Upper lobe of left lung (tissue), 6 donors: ENCODE data around the gene HS6ST2. TPM values are rescaled to one million over a fixed set of nuclear protein-coding genes. Genes with fewer than 3 reads are reported as not detected.
A peak's percentile ranks its signal among the peaks of the same experiment; 100 is the strongest.
"Not testable (repeated sequence)": the region's sequence is repeated elsewhere in the genome, so short reads cannot be mapped to it uniquely, and the experiment has no call there.

Experiments used
- ATAC-seq, 2 donors: fragments of 200-7000 bp; cut with Tn5 transposase; one replicate each; pipeline ENCODE4 v1.9.1; 2022; ENCODE audit warnings: mild to moderate bottlenecking in 2 of 2, moderate library complexity in 2 of 2; ENCODE audit not compliant: low FRiP score in 2 of 2
- DNase-seq, 2 donors: peaks; one replicate each; pipeline ENCODE4 v3.0.0-alpha.2; 2019 to 2020
- H3K27ac ChIP-seq, 4 donors: fragments of 200-600 bp; sonication (generic); one replicate each; pipeline ENCODE4 v1.5.1; 2016 to 2019
- H3K27me3 ChIP-seq, 4 donors: fragments of 200-600 bp; sonication (generic); one replicate each; pipeline ENCODE4 v1.5.1; 2017 to 2019
- H3K36me3 ChIP-seq, 4 donors: fragments of 200-600 bp; sonication (generic); one replicate each; pipeline ENCODE4 v1.5.1; 2016 to 2019
- H3K4me1 ChIP-seq, 4 donors: fragments of 200-600 bp; sonication (generic); one replicate each; pipeline ENCODE4 v1.5.1; 2018 to 2019
- H3K4me3 ChIP-seq, 4 donors: fragments of 200-600 bp; sonication (generic); one replicate each; pipeline ENCODE4 v1.5.1; 2017 to 2019; ENCODE audit warnings: mild to moderate bottlenecking in 2 of 4, moderate library complexity in 1 of 4
- H3K9me3 ChIP-seq, 4 donors: fragments of 200-600 bp; sonication (generic); one replicate each; pipeline ENCODE4 v1.5.1; 2018 to 2019
- EP300 ChIP-seq, 4 donors: sonication (generic); formaldehyde crosslinking; IDR thresholded peaks; one replicate each; pipeline ENCODE4 v1.5.1; 2017; ENCODE audit warnings: antibody characterized with exemption in 4 of 4, control low read depth in 2 of 4
- POLR2A ChIP-seq, 4 donors: fragments of 450-650 bp; IDR thresholded peaks; one replicate each; pipeline ENCODE4 v1.5.1; 2016 to 2017; ENCODE audit warnings: antibody characterized with exemption in 4 of 4, mild to moderate bottlenecking in 2 of 4
- POLR2AphosphoS5 ChIP-seq, 2 donors: sonication (generic); formaldehyde crosslinking; IDR thresholded peaks; one replicate each; pipeline ENCODE4 v1.5.1; 2017; ENCODE audit warnings: antibody characterized with exemption in 2 of 2
- WGBS, 2 donors: methylation state at CpG; one replicate each; pipeline ENCODE4 v1.1.5; 2017 to 2018; 5-methylcytosine and 5-hydroxymethylcytosine counted together
- total RNA-seq, 6 donors: library from RNA; depleted of rRNA in 4 of 6; stranded (reverse); fragments of >200 nt in 4 of 6; gene quantifications; one replicate each; pipeline versions ENCODE4 v1.1.0 to v1.2.1, GENCODE V29; 2016 to 2021
- TF ChIP-seq, protein P1 (sequence below), 6 experiments: fragments of 450-650 bp in 4 of 6; fragments of 200-600 bp in 2 of 6; sonication (generic) in 2 of 6; IDR thresholded peaks; one replicate each; pipeline ENCODE4 v1.5.1; 2016 to 2019; ENCODE audit warnings: antibody characterized with exemption in 6 of 6
- donor health status: DM: no; HTN: no; CAD: no; lungs with moderate emphysema.
- donor health status: DM: no; HTN: yes; CAD: no; lungs with severe emphysema.

The HS6ST2 gene
- total RNA-seq, 6 donors from 2014 or later: 0.30 to 2.5 (median 1.2) TPM

- no peaks in the 10 kb centered on the region for H3K27me3 ChIP-seq
- no peaks in the 10 kb centered on the region for H3K4me1 ChIP-seq
- no peaks in the 10 kb centered on the region for H3K9me3 ChIP-seq
- no peak overlapping the region for H3K4me3 ChIP-seq
- H3K36me3 ChIP-seq: no peaks in the 10 kb centered on the region
- WGBS, 2 donors: 26 to 27% methylated on average over 4 of the region's 4 CpGs
- DNase-seq (no peak), ATAC-seq (no peak)
- H3K27ac ChIP-seq: no peak overlapping the region
- TF ChIP-seq EP300 (IDR thresholded peaks at IDR 0.05) (no peak), POLR2A (IDR thresholded peaks at IDR 0.05) (no peak), POLR2AphosphoS5 (IDR thresholded peaks at IDR 0.05) (no peak)
- TF ChIP-seq, protein P1, sequence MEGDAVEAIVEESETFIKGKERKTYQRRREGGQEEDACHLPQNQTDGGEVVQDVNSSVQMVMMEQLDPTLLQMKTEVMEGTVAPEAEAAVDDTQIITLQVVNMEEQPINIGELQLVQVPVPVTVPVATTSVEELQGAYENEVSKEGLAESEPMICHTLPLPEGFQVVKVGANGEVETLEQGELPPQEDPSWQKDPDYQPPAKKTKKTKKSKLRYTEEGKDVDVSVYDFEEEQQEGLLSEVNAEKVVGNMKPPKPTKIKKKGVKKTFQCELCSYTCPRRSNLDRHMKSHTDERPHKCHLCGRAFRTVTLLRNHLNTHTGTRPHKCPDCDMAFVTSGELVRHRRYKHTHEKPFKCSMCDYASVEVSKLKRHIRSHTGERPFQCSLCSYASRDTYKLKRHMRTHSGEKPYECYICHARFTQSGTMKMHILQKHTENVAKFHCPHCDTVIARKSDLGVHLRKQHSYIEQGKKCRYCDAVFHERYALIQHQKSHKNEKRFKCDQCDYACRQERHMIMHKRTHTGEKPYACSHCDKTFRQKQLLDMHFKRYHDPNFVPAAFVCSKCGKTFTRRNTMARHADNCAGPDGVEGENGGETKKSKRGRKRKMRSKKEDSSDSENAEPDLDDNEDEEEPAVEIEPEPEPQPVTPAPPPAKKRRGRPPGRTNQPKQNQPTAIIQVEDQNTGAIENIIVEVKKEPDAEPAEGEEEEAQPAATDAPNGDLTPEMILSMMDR (IDR thresholded peaks at IDR 0.05): peak in 1 of 6 experiments; percentile 4
Observed at GRCh38 chrX:132948648-132949260, 9.7 kb downstream of the HS6ST2 start.

- ATAC-seq, H3K9me3 ChIP-seq, H3K4me3 ChIP-seq, H3K27ac ChIP-seq, H3K36me3 ChIP-seq, H3K4me1 ChIP-seq, H3K27me3 ChIP-seq, DNase-seq: not testable (repeated sequence)
- WGBS, 2 donors: 92 to 100% methylated on average over 3 to 4 of the region's 4 CpGs
Observed at GRCh38 chrX:132945055-132945599, 13.3 kb downstream of the HS6ST2 start.

DNA sequence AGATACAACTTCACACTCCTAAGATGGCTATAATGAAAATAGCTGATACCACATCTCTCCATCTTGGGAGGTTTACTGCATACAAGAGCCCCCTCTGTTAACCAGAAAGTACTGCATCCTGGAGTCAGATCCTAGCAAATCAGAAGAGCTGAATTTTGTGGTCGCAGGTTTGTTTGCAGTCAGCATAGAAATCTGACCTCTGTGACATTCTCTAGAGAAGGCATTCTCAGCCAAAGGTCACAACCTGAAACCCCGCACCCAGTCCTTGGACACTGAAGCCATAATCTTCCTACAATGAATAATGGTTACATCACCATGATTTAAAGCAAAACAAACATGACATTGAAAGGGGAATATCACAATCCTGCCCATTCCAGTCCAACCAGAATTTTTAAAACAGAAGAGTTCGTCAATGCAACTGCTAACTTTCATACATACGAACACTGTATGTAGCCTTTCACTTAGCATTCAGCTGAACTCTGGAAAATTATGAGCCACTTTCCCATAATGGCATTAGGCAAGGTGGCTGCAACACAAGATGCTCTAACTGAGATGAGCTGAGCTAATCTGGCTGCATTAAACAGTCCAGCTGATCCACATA is 17.6 kb downstream of the HS6ST2 start:
- no peaks in the 10 kb centered on the region for H3K9me3 ChIP-seq
- ATAC-seq (no peak), DNase-seq (no peak)
- WGBS, 2 donors: 43 to 60% methylated on average over 4 of the region's 4 CpGs
- H3K27me3 ChIP-seq: no peaks in the 10 kb centered on the region
- TF ChIP-seq POLR2A (IDR thresholded peaks at IDR 0.05) (no peak), EP300 (IDR thresholded peaks at IDR 0.05) (no peak), POLR2AphosphoS5 (IDR thresholded peaks at IDR 0.05) (no peak)
- H3K4me1 ChIP-seq: no peaks in the 10 kb centered on the region
- H3K27ac ChIP-seq: no peak overlapping the region
- H3K4me3 ChIP-seq: no peak overlapping the region
- no peaks in the 10 kb centered on the region for H3K36me3 ChIP-seq

DNA sequence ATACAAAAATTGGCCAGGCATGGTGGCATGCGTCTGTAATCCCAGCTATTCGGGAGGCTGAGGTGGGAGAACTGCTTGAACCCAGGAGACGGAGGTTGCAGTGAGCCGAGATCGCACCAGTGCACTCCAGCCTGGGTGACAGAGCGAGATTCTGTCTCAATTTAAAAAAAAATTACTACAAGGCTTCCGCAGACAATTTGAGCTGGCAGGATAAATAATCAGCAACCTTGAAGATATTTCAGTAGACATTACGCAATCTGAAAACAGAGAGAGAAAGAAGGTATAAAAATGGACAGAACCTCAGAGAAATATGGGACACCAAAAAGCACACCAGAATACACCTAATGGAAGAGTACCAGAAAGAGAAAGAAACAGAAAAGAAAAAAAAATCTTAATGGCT is 25.3 kb downstream of the HS6ST2 start:
- Histone ChIP-seq H3K36me3 (no peaks in the 10 kb centered on the region), H3K9me3 (no peaks in the 10 kb centered on the region), H3K27ac (no peak overlapping the region), H3K27me3 (no peaks in the 10 kb centered on the region), H3K4me3 (no peak overlapping the region), H3K4me1 (no peaks in the 10 kb centered on the region)
- TF ChIP-seq EP300 (IDR thresholded peaks at IDR 0.05): no peak
- TF ChIP-seq, protein P1 (IDR thresholded peaks at IDR 0.05): no peak
- TF ChIP-seq POLR2A (IDR thresholded peaks at IDR 0.05): no peak
- TF ChIP-seq POLR2AphosphoS5 (IDR thresholded peaks at IDR 0.05): no peak
- DNase-seq (no peak), ATAC-seq (no peak)
- WGBS, 2 donors: 89 to 95% methylated on average over 8 of the region's 8 CpGs

GRCh38 chrX:132924426-132924825 is 34.0 kb downstream of the HS6ST2 start:
- no peak for DNase-seq
- Histone ChIP-seq H3K27me3 (no peaks in the 10 kb centered on the region), H3K27ac (no peak overlapping the region), H3K4me1 (no peaks in the 10 kb centered on the region), H3K9me3 (no peaks in the 10 kb centered on the region), H3K36me3 (no peaks in the 10 kb centered on the region), H3K4me3 (no peak overlapping the region)
- ATAC-seq: no peak
- TF ChIP-seq POLR2AphosphoS5 (IDR thresholded peaks at IDR 0.05) (no peak), EP300 (IDR thresholded peaks at IDR 0.05) (no peak), POLR2A (IDR thresholded peaks at IDR 0.05) (no peak)
- TF ChIP-seq, protein P1 (IDR thresholded peaks at IDR 0.05): no peak
- WGBS, 2 donors: 82 to 96% methylated on average over 5 of the region's 5 CpGs

DNA sequence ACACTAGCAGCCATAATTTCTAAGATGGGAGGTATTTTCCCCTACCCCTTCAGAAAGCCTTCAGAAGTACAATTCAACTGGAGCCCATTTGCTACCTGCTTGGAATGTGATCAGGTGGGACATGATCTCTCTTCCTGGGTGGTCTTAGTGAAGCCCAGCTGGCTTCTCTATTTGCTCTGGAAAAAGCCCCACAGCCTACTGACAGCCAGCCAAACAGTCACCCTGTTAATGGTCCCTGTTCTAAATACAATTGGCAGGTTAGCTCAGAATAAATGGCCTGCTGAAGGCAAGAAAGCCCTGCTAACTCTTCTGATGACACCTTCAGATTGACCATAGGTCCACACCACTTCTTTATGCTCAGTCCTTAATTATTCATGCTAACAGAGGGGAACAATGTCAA is 39.9 kb downstream of the HS6ST2 start:
- DNase-seq (no peak), ATAC-seq (no peak)
- Histone ChIP-seq H3K27ac (no peak overlapping the region), H3K4me1 (no peaks in the 10 kb centered on the region), H3K9me3 (no peaks in the 10 kb centered on the region), H3K36me3 (no peaks in the 10 kb centered on the region), H3K4me3 (no peak overlapping the region), H3K27me3 (no peaks in the 10 kb centered on the region)
- no peak for TF ChIP-seq POLR2A (IDR thresholded peaks at IDR 0.05)
- no peak for TF ChIP-seq POLR2AphosphoS5 (IDR thresholded peaks at IDR 0.05)
- TF ChIP-seq, protein P1 (IDR thresholded peaks at IDR 0.05): no peak
- no peak for TF ChIP-seq EP300 (IDR thresholded peaks at IDR 0.05)
